Measurements from ENCODE around the gene GMPR. TPM values are rescaled to one million over a fixed set of nuclear protein-coding genes. Genes with fewer than 3 reads are reported as not detected.

GMPR gene
- total and polyA plus RNA-seq, 10 of the 15 experiments (the other 5 are each of a cell fraction or from before 2014, with no cell fraction given) = 0.15 to 1.8 (median 0.49) TPM; not detected in 1

- SMC1A ChIA-PET (ENCODE audit: uncharacterized antibody, unreplicated experiment) = interaction anchor here (0.6 to 1.0 kb wide), 2 partner anchors 38 to 496 kb away, joined by 3 read pairs; no protein-coding TSS in a partner anchor
- H3K4me2 ChIP-seq (ENCODE audit: control insufficient read depth, insufficient read depth) = no peak overlapping the region
These were observed 39.8 kb downstream of the GMPR start for GRCh38 chr6:16278048-16278724.

More at GRCh38 chr6:16278048-16278724, 39.8 kb downstream of the GMPR start:
- no peaks in the 10 kb centered on the region for H3K9me3 ChIP-seq (replicated peaks; ENCODE audit: control insufficient read depth, insufficient read depth, low read length)
- H3K9ac ChIP-seq (ENCODE audit: control insufficient read depth, insufficient read depth, low read length) = no peak overlapping the region
- 59% methylated on average over 10 of the region's 10 CpGs for WGBS (ENCODE audit: insufficient coverage, insufficient replicate concordance, low lambda C conversion rate, missing lambda C conversion rate)
- intact Hi-C loops (cut with micrococcal nuclease; ENCODE audit: unreplicated experiment) = no loop called here
- ChIA-PET RAD21 (ENCODE audit: unreplicated experiment) (no interaction called here), CTCF (interaction anchor here (0.7 to 7.9 kb wide), 4 partner anchors 8 to 485 kb away, joined by 3 to 54 read pairs (median 4); no protein-coding TSS in a partner anchor), POLR2A (no interaction called here)
- no peak for DNase-seq (ENCODE audit: low read depth, low spot score)
- no peak overlapping the region for H3K4me3 ChIP-seq
- no peak overlapping the region for H2AFZ ChIP-seq (ENCODE audit: control insufficient read depth, low read depth, low read length)
- no peak for TF ChIP-seq IKZF2 (IDR thresholded peaks at IDR 0.05)
- no peak for TF ChIP-seq TBL1XR1 (IDR thresholded peaks at IDR 0.05; ENCODE audit: low read depth, low read length)
- TF ChIP-seq STAT3 (IDR thresholded peaks at IDR 0.05; ENCODE audit: low read depth, low read length) = no peak
- TF ChIP-seq, protein P1, sequence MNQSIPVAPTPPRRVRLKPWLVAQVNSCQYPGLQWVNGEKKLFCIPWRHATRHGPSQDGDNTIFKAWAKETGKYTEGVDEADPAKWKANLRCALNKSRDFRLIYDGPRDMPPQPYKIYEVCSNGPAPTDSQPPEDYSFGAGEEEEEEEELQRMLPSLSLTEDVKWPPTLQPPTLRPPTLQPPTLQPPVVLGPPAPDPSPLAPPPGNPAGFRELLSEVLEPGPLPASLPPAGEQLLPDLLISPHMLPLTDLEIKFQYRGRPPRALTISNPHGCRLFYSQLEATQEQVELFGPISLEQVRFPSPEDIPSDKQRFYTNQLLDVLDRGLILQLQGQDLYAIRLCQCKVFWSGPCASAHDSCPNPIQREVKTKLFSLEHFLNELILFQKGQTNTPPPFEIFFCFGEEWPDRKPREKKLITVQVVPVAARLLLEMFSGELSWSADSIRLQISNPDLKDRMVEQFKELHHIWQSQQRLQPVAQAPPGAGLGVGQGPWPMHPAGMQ (IDR thresholded peaks at IDR 0.05; ENCODE audit: borderline replicate concordance) = no peak
- no peak for TF ChIP-seq NBN (IDR thresholded peaks at IDR 0.05)
- TF ChIP-seq, protein P2, sequence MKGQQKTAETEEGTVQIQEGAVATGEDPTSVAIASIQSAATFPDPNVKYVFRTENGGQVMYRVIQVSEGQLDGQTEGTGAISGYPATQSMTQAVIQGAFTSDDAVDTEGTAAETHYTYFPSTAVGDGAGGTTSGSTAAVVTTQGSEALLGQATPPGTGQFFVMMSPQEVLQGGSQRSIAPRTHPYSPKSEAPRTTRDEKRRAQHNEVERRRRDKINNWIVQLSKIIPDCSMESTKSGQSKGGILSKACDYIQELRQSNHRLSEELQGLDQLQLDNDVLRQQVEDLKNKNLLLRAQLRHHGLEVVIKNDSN (IDR thresholded peaks at IDR 0.05; ENCODE audit: borderline replicate concordance, extremely low read length, insufficient read depth, low read depth, low read length) = no peak
- TF ChIP-seq REST (IDR thresholded peaks at IDR 0.05; ENCODE audit: low read depth, low read length) = no peak
- TF ChIP-seq FOXM1 (IDR thresholded peaks at IDR 0.05; ENCODE audit: low read depth, low read length) = no peak
- TF ChIP-seq, protein P3, sequence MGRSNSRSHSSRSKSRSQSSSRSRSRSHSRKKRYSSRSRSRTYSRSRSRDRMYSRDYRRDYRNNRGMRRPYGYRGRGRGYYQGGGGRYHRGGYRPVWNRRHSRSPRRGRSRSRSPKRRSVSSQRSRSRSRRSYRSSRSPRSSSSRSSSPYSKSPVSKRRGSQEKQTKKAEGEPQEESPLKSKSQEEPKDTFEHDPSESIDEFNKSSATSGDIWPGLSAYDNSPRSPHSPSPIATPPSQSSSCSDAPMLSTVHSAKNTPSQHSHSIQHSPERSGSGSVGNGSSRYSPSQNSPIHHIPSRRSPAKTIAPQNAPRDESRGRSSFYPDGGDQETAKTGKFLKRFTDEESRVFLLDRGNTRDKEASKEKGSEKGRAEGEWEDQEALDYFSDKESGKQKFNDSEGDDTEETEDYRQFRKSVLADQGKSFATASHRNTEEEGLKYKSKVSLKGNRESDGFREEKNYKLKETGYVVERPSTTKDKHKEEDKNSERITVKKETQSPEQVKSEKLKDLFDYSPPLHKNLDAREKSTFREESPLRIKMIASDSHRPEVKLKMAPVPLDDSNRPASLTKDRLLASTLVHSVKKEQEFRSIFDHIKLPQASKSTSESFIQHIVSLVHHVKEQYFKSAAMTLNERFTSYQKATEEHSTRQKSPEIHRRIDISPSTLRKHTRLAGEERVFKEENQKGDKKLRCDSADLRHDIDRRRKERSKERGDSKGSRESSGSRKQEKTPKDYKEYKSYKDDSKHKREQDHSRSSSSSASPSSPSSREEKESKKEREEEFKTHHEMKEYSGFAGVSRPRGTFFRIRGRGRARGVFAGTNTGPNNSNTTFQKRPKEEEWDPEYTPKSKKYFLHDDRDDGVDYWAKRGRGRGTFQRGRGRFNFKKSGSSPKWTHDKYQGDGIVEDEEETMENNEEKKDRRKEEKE (IDR thresholded peaks at IDR 0.05) = no peak
- no peak for TF ChIP-seq KDM1A (IDR thresholded peaks at IDR 0.05; ENCODE audit: borderline replicate concordance)
- H3K27ac ChIP-seq (ENCODE audit: control insufficient read depth, insufficient read depth) = no peak overlapping the region
- H3K27me3 ChIP-seq (replicated peaks in 1 of 2; ENCODE audit: control insufficient read depth in 2 of 2, insufficient read depth in 2 of 2, low read length in 1 of 2) = no peaks in the 10 kb centered on the region; a peak in 2 of 4 replicates
- H3K79me2 ChIP-seq (ENCODE audit: control insufficient read depth, insufficient read depth, low read length) = no peaks in the 10 kb centered on the region
- BruUV-seq (replicated peaks) = no TSS peak
- no peaks in the 10 kb centered on the region for H3K4me1 ChIP-seq (ENCODE audit: control insufficient read depth, insufficient read depth, low read length)
- H4K20me1 ChIP-seq (ENCODE audit: control insufficient read depth, insufficient read depth) = no peaks in the 10 kb centered on the region
- in situ Hi-C loops (cut with MboI) = no loop called here
- no peak for FAIRE-seq
- ATAC-seq = no peak
- no peaks in the 10 kb centered on the region for H3K36me3 ChIP-seq (ENCODE audit: control insufficient read depth in 2 of 2, insufficient read depth in 2 of 2, low read length in 1 of 2)
